ENCODE results near the gene SAP130.

SAP130 gene

DNA sequence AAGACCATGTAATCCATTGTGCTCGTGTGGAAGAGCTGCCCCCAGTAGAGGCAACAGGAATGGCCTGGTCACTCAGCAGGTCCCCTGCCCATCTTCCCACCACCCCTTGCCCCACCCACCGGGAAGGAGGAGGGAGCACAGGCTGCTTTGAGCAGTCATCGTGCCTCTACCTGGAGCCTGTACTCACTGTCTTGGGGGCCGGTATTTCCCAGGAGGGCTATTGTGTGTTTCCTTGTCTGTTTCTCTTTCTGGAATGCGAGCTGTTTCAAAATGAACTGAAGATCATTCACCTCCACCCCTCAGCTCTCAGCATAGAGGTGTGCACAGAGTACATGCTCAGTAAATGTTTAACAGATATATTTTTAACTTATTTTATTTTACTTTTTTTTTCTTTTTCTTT is 134.4 kb downstream of the SAP130 start:
- H3K36me3 ChIP-seq (ENCODE audit: control insufficient read depth, insufficient read depth, low read length), result no peaks in the 10 kb centered on the region
- H3K27me3 ChIP-seq (ENCODE audit: control insufficient read depth, insufficient read depth, low read length), result no peaks in the 10 kb centered on the region
- no peak overlapping the region for H3K27ac ChIP-seq (ENCODE audit: low read depth, low read length)
- no peak overlapping the region for H3K4me3 ChIP-seq (ENCODE audit: low read depth, low read length)
- peaks cover 11% of the 10 kb centered on the region for H3K4me1 ChIP-seq (ENCODE audit: control insufficient read depth, insufficient read depth, low read length)
- no peak overlapping the region for H3K9ac ChIP-seq (ENCODE audit: low read depth, low read length)
- H3K9me3 ChIP-seq (ENCODE audit: control insufficient read depth, insufficient read depth, low read length), result no peaks in the 10 kb centered on the region; the same call in 1 of the 2 replicates

DNA sequence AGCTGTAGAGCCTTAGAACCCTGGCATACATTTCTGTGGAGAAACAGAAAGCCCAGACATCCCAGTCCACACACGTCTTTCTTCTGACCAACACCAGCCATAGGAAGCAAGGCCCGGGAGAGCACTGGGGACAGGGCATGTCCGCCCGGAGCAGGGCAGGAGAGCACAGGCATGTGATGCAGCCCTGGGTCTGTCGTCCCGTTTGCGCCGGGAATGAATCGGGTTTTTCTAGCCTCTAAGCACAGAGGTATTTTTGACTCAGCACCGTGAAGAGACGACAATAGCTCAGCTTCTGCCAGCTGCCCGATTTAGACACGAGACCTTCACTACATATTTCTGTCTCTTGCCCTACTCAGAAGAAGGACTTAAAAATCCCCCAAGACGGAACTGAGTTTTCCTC is 134.8 kb downstream of the SAP130 start:
- Histone ChIP-seq H3K27me3 (ENCODE audit: control insufficient read depth, insufficient read depth, low read length) (no peaks in the 10 kb centered on the region), H3K9ac (ENCODE audit: low read depth, low read length) (no peak overlapping the region), H3K9me3 (ENCODE audit: control insufficient read depth, insufficient read depth, low read length) (no peaks in the 10 kb centered on the region; the same call in 1 of the 2 replicates), H3K36me3 (ENCODE audit: control insufficient read depth, insufficient read depth, low read length) (no peaks in the 10 kb centered on the region), H3K4me1 (ENCODE audit: control insufficient read depth, insufficient read depth, low read length) (peaks cover 11% of the 10 kb centered on the region), H3K4me3 (ENCODE audit: low read depth, low read length) (no peak overlapping the region), H3K27ac (ENCODE audit: low read depth, low read length) (no peak overlapping the region)

DNA sequence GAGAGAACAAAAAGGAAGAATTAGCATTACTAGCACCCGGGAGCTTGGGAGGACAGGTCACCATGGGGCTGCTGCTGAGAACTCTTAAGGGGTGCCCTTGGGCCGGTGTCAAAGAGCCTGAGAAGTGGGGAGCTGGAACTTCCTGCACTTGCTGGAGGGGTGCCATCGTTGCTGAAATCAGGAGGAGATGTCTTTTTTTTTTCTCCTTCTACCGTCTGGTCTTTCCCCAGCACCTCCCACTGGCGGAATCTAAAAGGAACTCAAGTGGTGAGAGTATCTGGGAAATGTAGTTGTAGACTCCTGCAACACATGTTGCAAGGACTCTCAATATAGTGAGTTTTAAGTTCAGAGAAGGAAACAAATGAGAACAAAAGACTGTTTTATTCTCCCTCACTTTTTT is 136.0 kb downstream of the SAP130 start:
- Histone ChIP-seq H3K36me3 (ENCODE audit: control insufficient read depth, insufficient read depth, low read length) (no peaks in the 10 kb centered on the region), H3K9ac (ENCODE audit: low read depth, low read length) (no peak overlapping the region), H3K27me3 (ENCODE audit: control insufficient read depth, insufficient read depth, low read length) (no peaks in the 10 kb centered on the region), H3K4me3 (ENCODE audit: low read depth, low read length) (no peak overlapping the region), H3K27ac (ENCODE audit: low read depth, low read length) (no peak overlapping the region), H3K9me3 (ENCODE audit: control insufficient read depth, insufficient read depth, low read length) (no peaks in the 10 kb centered on the region), H3K4me1 (ENCODE audit: control insufficient read depth, insufficient read depth, low read length) (peaks cover 15% of the 10 kb centered on the region)
